Prostate gland (tissue), 2 donors: Measurements from ENCODE around the gene CAND1.

ENCODE experiments used
- CTCF ChIP-seq, 4 experiments: fragments of 200-600 bp in 2 of 4; fragments of 450-650 bp in 2 of 4; sonication (generic) in 2 of 4; IDR thresholded peaks; 1 replicate in 3 of 4; 2 replicates in 1 of 4; pipeline ENCODE4 v1.5.1; 2016 to 2019; ENCODE audit warnings: antibody characterized with exemption in 4 of 4, mild to moderate bottlenecking in 2 of 4, moderate library complexity in 2 of 4
- POLR2A ChIP-seq: fragments of 450-650 bp; IDR thresholded peaks from one replicate; pipeline ENCODE4 v1.6.1; 2016; ENCODE audit warnings: antibody characterized with exemption, mild to moderate bottlenecking

GRCh38 chr12:67354322-67354721 is 85.2 kb downstream of the CAND1 start:
- TF ChIP-seq POLR2A (no peak), CTCF (IDR thresholded peaks at IDR 0.05) (no peak)
